ENCODE results near the gene IL17REL.

The IL17REL gene

DNA sequence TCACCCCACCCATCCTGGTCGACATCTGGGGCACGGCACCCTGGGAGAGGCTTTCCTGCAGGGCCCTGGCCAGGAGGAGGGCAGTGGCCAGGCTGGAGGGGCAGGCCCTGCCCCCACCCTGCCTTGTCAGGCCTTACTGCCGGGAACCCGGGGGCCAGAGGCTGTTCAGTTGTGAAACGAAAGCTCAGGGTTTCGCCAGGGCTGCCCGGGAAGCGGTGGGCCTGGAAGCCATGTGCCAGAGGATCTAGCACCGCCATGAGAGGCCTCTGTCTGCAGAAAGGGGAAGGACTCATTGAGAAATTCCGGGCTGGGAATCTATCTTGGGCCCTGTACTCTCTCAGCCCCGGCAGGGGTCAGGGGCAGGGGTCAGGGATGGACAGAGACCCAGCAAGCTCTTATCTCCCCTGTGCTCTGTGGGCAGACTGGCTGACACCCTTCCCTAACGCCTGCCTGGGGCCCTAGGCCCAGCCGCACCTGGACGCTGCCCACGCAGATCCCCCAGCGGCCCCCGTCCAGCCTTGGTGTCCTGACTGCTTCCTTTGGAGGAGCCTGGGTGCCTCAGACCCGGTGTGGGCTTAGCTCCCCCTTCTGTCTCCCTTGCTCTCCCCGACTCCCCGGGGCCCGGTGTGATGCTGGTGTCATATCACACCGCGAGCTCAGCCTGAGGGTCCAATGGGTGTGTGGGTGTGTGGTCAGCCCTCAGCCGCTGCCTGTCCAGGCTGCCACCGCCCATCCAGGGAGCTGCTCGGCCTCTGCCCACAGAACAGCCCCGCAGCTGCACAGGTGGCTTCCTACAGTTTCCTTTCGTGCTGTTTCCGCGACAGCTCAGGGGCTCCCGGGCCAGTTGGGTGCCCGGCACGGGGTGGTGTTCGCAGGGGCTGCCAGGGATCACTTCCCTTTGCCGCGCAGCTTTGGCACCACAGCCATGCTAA lies 45.5 kb downstream of the IL17REL start:
- DNase-seq (ENCODE audit: low spot score) = no peak

DNA sequence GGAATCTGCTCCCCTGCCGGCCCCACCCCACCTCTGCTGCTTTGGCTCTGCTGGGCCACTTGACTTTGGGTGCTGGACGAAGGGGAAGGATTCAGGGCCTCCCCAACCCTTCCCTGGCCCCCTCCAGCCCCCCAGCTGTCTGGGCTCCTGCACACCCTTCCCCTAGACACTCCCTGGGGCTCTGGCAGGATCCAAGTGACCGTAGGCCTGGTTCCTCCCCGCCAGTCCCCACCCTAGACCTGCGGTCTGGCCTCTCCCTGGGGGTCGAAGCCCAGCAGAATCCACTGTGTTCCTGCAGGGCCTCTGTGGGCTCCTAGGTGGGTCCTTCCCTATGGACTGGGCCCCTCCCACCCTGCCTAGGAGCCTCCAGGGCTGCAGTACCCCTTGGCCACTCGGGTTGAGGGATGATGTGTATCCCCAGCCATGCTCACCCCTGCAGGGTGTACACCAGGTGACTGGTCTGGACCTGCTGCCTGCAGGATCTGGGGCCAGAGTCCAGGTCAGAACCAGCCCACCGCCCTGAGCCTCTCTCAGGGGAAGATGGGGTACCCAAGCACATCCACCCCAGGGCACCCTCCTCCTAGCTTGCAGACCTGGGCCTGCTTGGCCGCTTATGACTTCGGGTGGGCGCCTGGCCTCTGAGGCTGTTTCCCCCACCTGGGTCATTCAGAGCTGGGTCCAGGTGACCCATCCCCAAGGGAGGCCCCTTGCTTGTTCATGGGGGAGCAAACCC lies 46.4 kb downstream of the IL17REL start:
- DNase-seq (ENCODE audit: low spot score) = no peak

GRCh38 chr22:49965091-49966040 lies 47.2 kb downstream of the IL17REL start:
- DNase-seq (ENCODE audit: low spot score) = no peak

- no peak for DNase-seq (ENCODE audit: low spot score)
These were observed 48.2 kb downstream of the IL17REL start for GRCh38 chr22:49964136-49965090.

DNA sequence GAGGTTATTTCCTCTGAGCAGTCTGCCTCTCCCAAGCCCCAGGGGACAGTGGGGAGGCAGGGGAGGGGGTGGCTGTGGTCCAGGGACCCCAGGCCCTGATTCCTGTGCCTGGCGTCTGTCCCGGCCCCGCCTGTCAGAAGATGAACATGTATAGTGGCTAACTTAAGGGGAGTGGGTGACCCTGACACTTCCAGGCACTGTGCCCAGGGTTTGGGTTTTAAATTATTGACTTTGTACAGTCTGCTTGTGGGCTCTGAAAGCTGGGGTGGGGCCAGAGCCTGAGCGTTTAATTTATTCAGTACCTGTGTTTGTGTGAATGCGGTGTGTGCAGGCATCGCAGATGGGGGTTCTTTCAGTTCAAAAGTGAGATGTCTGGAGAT lies 48.9 kb downstream of the IL17REL start:
- no peak for DNase-seq (ENCODE audit: low spot score)

GRCh38 chr22:49962751-49963646 lies 49.6 kb downstream of the IL17REL start:
- no peak for DNase-seq (ENCODE audit: low spot score)

- peak; percentile 22 for DNase-seq (ENCODE audit: low spot score)
These were observed 50.4 kb downstream of the IL17REL start for GRCh38 chr22:49962012-49962750.

DNA sequence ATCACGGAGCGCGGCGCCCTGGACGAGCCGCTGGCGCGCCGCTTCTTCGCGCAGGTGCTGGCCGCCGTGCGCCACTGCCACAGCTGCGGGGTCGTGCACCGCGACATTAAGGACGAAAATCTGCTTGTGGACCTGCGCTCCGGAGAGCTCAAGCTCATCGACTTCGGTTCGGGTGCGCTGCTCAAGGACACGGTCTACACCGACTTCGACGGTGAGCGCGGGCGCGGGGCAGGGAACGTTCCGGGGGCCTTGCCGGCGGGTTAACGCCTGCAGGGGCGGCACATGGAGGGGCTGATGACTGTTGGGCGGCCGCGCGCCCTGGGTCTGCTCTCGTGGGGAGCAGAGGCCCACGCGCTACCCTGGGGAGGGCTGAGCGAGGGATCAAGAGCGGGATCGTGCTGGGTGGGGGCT lies 51.0 kb downstream of the IL17REL start:
- DNase-seq (ENCODE audit: low spot score) = no peak

GRCh38 chr22:49961005-49961600 lies 51.5 kb downstream of the IL17REL start:
- peak; percentile 22 for DNase-seq (ENCODE audit: low spot score)

DNA sequence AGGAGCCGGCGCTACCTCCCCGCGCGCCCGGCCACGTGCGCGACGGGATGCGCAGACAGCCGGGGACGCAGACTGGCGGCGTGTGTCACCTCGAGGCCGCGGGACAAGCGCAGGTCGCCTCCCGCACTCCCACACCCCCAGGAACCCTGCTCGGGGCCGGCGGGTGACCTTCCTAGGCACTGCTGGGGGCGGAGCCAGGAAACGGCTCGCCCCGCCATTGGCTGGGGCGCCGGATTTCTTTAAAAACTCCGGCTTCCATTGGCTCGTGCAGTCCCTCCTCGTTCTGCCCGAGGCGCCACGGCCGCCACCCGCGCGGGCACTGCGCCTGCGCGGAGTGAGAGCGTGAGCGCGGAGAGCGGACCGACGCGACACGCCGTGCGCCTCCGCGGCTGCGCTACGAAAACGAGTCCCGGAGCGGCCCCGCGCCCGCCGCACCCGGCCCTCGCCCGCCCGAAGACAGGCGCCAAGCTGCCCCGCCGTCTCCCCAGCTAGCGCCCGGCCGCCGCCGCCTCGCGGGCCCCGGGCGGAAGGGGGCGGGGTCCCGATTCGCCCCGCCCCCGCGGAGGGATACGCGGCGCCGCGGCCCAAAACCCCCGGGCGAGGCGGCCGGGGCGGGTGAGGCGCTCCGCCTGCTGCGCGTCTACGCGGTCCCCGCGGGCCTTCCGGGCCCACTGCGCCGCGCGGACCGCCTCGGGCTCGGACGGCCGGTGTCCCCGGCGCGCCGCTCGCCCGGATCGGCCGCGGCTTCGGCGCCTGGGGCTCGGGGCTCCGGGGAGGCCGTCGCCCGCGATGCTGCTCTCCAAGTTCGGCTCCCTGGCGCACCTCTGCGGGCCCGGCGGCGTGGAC lies 52.2 kb downstream of the IL17REL start, which contains the start of gene PIM3:
PIM3 (plus strand) TSS at position 614 of the 846 bp plus-strand sequence; CDS start at position 790, 176 bp downstream.
- DNase-seq (ENCODE audit: low spot score) = peak; percentile 95

- DNase-seq (ENCODE audit: low spot score) = no peak
These were observed 52.8 kb downstream of the IL17REL start for GRCh38 chr22:49959782-49960158.

- no peak for DNase-seq (ENCODE audit: low spot score)
These were observed 53.4 kb downstream of the IL17REL start for GRCh38 chr22:49958931-49959781.

DNA sequence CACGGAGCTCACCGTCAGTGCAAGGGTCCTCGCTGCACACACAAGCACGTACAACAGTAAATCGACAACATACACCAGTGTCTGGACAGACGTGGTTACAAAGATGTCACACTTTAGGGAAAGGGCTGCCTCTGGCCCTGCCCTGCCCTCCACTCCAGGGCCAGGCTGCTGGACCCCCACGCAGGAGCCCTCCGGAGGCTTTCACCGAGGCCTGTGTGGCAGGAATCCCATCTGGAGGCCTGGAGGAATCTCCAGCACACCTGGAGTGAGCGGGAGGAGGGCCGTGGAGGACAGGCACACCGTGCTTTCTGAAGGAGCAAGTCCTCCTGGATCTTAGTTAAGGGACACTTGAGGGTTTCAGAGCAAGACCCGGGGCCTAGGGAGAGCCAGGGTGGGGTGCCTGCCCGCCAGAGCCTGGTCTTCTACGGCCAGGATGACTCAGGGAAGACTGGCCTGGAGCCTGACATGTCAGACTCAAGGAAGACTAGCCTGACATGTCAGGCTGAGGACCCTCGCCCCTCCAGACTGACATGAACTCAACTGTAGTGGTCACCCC lies 54.1 kb downstream of the IL17REL start:
- no peak for DNase-seq (ENCODE audit: low spot score)

DNA sequence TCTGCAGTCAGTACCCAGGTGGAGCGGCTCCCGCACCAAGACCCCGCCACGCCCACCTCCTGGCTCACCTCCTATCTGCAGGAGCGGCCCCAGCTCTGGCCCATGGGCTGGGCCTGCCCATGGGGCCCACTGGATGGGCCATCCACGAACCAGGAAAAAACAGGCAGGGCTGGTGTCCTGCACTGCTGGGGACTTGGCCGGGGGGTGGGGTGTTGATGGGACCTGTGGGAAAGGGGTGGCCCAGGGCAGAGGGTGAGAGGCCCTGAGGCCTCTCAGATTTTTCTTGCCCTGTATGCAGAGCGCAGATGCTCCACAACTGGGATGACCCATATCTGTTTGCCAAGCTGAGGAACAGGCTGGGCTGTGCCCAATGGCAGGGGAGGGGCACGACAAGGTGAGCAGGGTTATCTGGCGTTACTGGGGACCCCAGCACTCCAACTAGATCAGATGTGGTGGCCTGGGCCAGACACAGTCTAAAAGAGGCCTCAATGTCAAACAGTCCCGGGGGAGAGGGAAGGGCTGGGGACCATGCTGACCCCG lies 54.7 kb downstream of the IL17REL start:
- no peak for DNase-seq (ENCODE audit: low spot score)

GRCh38 chr22:49956914-49957825 lies 55.4 kb downstream of the IL17REL start:
- no peak for DNase-seq (ENCODE audit: low spot score)

Measured in hematopoietic multipotent progenitor cell treated with erythropoietin and hydrocortisone succinate and interleukin-3 and kit ligand, for 17 days (in vitro differentiated cells).